Epidermal melanocyte (primary cell): ENCODE data around the gene NAPG.
A peak's percentile ranks its signal among the peaks of the same experiment; 100 is the strongest.
"Not testable (repeated sequence)": the region's sequence is repeated elsewhere in the genome, so short reads cannot be mapped to it uniquely, and the experiment has no call there.

Experiments used
- DNase-seq: peaks from one replicate; pipeline ENCODE4 v3.0.0; 2011; ENCODE audit warnings: low spot score; ENCODE audit not compliant: insufficient read length

The NAPG gene

DNA sequence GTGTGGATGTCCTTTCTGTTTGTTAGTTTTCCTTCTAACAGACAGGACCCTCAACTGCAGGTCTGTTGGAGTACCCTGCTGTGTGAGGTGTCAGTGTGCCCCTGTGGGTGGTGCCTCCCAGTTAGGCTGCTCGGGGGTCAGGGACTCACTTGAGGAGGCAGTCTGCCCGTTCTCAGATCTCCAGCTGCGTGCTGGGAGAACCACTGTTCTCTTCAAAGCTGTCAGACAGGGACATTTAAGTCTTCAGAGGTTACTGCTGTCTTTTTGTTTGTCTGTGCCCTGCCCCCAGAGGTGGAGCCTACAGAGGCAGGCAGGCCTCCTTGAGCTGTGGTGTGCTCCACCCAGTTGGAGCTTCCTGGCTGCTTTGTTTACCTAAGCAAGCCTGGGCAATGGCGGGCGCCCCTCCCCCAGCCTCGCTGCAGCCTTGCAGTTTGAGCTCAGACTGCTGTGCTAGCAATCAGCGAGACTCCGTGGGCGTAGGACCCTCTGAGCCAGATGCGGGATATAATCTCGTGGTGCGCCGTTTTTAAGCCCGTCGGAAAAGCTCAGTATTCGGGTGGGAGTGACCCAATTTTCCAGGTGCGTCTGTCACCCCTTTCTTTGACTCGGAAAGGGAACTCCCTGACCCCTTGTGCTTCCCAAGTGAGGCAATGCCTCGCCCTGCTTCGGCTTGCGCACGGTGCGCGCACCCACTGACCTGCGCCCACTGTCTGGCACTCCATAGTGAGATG, 52.2 kb downstream of the NAPG start:
- DNase-seq = not testable (repeated sequence)

DNA sequence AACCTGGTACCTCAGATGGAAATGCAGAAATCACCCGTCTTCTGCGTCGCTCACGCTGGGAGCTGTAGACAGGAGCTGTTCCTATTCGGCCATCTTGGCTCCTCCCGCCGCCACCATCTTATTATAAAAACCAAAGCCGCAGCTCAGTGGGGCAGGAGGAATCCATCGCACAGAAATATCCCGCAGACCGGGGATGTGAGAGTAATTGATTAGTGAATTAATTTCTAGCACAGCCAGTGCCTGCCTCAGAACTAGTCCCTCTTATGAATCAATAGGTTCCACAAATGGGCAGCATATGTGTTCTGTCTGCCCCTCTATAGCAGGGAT, 52.7 kb downstream of the NAPG start:
- not testable (repeated sequence) for DNase-seq

DNA sequence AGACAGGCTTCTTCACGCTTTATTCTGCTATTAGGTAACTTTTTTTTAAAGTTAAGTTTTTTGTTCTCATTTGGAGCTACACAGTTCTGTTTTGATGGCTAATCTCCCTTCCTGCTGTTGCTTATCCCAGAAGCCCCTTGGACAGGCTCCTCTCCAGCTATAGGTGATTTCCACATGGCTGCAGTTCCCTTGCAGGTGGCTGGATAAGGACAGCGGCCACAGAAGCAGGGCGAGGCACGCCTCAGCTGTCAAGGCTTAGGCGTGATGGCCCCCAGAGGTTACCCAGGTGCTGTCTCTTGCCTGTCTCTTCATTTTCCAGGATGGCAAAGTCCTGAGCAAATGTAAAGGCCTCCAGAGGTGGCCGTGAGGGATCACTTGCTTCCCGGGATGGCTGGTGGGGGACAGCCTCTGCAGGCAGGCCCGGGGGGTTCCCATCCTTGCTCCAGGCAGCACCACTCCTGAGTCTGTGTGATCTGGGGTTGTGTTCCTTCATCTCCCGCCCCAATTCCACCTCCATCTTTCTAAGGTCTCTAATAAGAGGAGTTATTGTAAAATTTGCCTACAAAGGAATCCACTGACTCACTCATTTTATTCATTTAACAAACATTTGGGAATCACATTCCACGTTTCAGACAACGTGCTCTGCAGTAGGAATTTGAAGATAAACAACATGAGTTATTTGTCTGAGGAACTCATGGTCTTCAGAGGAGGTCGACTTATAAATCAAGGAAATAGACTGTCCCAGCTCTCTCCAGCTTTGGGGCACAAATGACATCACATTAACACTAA, 53.4 kb downstream of the NAPG start:
- peak; percentile 43 for DNase-seq

DNA sequence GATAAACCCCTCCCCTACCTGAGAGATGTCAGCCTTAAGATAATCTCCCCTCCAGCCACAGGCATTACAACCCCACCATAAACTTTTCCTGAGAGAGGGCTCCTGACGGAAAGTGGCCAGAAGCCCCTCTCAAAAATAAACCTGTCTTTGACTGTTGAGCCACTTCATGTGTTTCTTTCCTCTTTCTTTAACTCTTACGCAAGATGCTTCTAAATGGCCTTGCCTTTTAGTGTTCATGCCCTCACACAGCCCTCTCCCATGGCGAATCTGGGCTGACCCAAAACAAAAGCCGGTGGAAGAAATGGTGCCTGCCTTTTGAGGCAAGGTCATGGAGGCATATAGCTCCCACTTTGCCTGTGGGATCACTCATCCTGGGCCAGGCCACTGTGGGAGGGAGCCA, 54.4 kb downstream of the NAPG start:
- DNase-seq = no peak

DNA sequence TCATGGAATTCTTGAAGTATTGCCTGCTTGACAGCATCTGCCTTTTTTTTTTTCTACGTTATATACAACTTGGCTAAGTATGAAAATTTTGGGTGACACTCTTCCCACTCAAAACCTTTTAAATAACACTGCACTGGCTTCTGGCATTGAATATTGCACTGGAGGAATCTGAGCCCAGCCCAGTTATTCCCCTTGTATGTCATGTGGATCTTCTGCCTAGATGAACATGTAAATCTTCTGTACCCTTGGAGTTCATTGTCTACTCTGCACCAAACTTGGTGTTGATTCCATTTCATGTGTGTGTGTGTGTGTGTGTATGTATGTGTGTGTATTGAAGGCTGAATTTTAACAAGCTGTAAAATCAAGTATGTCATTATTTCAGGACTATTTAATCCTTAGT, 59.4 kb downstream of the NAPG start:
- no peak for DNase-seq

DNA sequence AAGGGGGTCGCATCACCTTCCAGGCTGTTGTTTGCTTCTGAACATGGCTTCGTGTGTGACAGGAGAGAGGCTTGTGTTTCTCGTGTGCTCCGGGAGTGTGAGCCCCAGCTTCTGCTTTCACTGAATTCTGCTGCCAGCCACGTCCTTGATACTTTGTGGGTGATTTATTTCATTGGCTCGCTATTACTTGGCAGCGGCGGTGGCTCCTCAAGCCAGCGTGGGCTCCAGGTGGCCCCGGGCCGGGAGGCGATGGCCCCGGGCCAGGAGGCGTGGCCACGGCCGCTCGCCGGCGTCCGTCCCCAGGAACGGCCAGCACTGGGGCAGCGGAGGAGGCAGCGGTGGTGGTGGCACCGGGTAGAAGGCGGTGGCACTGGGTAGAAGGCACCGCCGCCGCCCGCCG, 63.1 kb downstream of the NAPG start:
- DNase-seq = no peak

DNA sequence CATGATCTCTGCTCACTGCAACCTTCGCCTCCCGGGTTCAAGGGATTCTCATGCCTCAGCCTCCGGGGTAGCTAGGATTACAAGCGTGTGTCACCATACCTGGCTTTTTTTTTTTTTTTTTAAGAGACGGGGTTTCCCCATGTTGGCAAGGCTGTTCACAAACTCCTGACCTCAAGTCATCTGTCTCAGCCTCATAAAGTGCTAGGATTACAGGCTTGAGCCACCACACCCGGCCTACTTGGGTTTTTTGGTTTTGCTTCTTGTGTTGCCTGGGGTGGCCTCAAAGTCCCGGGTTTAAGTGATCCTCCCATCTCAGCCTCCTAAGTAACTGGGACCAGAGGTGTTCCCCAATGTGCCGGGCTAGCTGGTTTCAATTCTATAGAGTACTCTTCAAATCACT, 64.6 kb downstream of the NAPG start:
- DNase-seq = no peak

DNA sequence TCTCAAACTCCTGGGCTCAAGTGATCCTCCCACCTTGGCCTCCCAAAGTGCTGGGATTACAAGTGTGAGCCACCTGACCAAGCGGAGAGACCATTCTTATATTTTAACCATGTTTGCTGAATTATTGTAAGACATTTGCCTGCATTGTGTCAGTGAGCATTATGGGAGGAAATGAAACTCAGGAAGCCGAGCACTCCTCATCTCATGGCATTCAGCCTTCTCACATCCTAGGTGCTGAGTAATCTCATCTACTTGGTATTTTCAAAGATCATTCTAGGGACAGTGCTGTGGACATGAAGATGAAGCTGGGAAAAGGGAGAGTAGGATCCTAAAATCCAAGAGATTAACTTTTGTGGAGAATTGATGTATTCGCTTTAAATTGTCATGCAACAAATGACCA, 66.1 kb downstream of the NAPG start:
- DNase-seq = no peak

DNA sequence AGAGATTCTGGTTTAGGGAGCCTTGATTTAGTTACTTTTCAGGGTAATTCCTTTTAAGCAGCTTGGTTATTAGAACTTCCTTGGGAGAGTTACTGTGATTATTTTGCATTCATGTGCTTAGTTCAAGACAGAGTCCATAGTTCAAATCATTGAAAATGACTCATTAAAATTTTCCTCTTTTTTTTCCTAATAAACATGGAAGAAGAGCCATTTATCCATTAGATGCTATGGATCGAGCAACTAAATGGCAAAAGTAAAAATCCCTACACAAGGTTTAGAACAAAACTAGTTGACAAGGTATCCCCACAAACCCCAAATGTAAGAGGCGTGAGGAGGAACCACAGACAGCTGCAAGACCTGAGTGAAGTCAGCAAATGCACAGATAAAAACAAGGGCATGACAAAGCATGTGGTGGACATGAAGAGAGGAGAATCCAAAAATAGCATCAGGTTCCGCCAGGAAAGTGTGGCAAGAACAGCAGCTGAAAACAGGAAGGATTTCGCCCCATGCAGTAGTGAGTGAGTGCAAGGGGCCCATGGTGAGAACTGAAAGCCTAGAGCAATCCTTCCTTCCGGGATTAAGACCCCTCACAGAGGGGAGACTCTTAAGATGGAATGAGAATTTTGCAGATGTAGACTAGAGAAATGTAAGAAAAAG, 67.7 kb downstream of the NAPG start:
- DNase-seq = not testable (repeated sequence)

DNA sequence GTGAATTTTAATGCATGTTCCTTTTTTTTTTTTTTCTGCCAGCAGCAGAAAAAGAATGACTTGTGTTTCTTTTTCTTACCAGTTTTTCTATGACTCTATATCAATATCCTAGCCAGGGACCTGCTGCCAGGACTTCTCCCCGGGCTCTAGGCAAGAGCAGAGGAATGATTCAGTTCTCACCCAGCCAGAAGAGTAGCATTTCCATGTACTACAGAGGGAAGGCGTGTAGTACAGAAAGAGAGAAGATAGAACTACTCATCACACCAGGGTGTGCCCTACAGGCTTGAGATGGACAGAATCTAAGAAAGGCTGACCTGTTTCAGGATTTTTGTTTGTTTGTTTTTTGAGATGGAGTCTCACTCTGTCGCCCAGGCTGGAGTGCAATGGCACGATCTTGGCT, 70.1 kb downstream of the NAPG start:
- DNase-seq = not testable (repeated sequence)

DNA sequence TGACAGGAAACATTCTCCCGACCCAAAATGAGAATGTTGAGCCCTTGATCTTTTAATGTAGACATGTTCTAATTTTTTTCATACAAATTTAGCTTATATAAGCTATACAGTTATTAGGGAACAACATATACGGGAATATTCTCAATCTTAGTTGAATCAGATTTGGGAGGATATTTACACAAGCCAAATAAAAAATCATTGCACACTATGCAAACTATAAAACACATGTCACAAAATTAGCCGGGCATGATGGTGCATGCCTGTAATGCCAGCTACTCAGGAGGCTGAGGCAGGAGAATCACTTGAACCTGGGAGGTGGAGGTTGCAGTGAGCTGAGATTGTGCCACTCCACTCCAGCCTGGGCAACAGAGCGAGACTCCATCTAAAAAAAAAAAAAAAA, 71.9 kb downstream of the NAPG start:
- not testable (repeated sequence) for DNase-seq

DNA sequence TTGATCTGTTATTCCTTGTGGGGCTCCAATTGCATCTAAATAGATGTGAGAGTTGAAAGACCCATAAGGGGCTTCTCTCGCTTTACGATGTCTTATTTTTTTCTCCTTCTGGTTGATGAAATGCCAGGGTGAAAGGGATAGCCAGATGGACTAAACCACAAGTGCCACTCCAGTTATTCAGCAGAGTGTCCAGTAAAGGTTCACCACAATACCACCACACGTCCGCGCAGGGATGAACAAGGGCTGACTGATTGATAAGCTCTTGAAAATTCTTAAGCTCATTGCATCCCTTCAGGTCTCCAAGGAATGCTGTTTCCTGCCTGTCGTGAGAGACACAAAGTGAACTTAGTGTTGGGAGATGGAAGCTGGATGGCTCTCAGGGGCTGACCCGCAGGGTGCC, 74.9 kb downstream of the NAPG start:
- DNase-seq = not testable (repeated sequence)
